HG02642 (cell line): ENCODE data around the gene ACOT13.
"Not testable (repeated sequence)": the region's sequence is repeated elsewhere in the genome, so short reads cannot be mapped to it uniquely, and the experiment has no call there.

ENCODE experiments used
- ATAC-seq: cut with Tn5 transposase; IDR thresholded peaks from one replicate; pipeline ENCODE4 v1.9.1; 2021; ENCODE audit warnings: mild to moderate bottlenecking; ENCODE audit not compliant: unreplicated experiment, poor library complexity

ACOT13 gene

DNA sequence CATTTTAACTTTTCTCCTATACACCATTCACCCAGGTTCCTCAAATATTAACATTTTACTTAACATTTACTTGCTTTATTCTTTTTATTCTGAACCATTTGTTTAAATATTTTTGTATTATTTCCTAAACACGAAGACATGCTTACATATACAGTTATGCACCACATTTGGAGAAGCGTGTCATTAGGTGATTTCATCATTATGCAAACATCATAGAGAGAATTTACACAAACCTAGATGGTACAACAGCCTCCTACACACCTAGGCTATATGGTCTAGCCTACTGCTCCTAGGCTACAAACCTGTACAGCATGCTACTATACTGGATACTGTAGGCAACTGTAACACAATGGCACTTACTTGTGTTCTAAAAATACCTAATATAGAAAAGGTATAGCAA lies 6.8 kb upstream of the ACOT13 start:
- ATAC-seq = no peak

DNA sequence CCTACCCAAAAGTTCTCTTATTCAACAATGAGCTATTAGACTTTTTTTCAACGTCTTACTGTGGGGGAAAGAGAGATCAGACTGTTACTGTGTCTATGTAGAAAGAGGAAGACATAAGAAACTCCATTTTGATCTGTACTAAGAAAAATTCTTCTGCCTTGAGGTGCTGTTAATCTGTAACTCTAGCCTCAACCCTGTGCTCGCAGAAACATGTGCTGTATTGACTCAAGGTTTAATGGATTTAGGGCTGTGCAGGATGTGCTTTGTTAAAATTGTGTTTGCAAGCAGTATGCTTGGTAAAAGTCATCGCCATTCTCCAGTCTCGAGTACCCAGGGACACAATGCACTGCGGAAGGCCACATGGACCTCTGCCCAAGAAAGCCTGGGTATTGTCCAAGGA lies 5.1 kb upstream of the ACOT13 start:
- ATAC-seq = not testable (repeated sequence)

DNA sequence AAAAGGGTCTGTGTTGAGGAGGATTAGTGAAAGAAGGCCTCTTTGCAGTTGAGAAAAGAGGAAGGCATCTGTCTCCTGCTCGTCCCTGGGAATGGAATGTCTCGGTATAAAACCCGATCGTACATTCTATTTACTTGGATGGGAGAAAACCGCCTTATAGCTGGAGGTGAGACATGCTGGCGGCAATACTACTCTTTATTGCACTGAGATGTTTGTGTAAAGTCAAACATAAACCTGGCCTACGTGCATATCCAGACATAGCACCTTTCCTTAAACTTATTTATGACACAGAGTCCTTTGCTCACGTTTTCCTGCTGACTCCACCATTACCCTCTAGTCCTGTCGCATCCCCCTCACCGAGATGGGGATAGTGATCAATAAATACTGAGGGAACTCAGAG lies 4.6 kb upstream of the ACOT13 start:
- ATAC-seq = no peak

DNA sequence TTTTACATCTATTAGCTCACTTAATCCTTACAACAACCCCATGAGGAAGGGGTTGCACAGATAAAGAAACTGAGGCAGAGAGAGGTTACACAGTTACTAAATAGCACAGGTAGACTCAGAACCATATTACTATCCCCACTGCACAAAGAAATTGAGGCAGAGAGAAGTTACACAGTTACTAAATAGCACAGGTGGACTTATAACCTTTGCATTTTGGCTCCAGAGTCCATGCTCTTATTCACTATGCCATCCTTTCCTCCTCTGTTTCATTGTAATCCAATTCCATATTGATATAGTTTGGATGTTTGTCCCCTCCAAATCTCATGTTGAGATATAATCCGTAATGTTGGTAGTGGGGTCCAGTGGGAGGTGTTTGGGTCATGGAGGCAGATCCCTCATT lies 3.7 kb upstream of the ACOT13 start:
- no peak for ATAC-seq

DNA sequence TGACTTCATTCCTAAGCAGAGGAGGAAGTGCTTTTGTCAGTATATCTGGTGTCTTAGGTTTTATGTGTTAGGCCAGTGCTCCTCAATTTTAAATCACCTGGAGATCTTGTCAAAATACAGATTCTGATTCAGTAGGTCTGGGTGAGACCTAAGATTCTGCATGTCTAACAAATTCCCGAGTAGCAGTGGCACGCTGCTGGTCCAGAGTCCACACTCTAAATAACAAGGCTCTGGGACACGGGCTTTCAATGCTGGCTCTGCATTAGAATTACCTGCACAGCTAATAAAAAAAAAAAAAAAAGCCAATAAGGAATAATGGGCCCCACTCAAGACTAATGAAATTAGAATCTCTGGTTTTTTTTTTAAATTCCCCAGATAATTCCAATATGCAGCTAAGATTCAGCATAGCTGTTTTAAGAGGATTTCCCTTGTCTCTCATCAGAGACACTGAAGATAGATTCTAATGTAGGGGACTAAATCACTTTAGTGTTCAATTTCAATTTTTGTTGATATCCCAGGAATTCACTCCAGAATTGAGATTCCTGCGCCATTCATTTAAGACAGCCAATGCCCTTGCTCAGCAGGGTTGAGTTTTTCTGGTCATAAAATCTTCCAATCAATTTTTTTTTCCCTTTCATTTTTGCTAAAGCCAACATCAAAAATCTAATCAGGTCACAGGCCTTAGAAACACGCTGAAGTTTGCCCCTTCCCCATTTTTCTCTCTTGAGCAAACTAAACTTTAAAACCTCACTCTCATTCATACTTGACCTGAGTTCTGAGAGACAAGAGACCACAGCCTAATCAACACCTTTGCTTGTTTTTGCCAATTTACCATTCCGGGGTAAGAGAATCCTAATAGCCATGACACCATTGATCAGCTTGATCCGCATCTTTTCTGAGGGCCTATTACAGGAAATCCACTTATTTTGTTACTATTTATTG lies 2.6 kb upstream of the ACOT13 start:
- ATAC-seq = no peak

DNA sequence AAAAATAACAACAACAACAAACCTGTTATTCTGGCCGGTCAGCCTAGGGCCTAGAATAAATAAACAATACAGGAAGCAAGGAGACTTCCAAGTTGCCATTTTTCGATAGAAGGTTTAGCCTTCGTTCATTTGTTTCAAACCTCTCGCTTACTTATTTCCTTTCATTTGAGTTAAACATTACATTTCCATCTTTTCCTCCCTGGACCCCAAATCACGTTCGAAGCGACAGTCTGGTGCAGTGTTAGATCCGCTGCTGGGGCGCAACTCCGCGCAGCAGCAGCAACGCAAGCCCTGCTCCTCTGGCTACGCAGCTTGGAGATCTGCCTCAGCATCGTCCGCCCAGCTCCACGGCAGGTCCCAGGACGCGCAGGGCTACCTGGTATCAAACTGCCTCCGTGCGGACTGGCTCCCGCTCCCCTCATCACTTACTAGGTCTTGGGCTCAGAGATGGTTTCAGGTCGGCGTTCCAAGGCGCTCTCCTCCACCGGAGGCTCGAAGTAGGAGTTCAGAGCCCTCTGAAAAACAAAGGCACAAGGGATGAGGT lies 708 bp upstream of the ACOT13 start:
- ATAC-seq = peak; percentile 41

DNA sequence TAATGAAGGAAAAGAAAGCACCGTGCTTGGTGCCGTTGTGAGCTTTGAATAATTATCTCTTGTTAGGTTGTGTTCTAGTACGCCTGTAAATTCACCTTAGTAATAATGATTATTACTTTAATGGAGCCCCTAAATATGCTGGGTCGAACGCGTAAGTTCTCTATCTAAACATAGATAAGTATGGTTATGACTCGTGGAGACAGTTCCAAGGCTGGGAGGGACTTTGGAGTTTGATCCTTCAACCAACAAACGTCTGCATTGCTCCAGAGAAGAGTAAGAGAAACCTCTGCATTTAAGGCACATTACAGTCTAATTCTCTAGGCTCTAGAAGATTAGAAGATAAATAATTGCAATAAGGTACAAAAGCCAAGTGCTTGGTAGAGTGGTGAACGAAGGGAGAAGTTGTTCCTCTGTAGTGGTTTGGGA lies 514 bp downstream of the ACOT13 start:
- ATAC-seq = no peak

DNA sequence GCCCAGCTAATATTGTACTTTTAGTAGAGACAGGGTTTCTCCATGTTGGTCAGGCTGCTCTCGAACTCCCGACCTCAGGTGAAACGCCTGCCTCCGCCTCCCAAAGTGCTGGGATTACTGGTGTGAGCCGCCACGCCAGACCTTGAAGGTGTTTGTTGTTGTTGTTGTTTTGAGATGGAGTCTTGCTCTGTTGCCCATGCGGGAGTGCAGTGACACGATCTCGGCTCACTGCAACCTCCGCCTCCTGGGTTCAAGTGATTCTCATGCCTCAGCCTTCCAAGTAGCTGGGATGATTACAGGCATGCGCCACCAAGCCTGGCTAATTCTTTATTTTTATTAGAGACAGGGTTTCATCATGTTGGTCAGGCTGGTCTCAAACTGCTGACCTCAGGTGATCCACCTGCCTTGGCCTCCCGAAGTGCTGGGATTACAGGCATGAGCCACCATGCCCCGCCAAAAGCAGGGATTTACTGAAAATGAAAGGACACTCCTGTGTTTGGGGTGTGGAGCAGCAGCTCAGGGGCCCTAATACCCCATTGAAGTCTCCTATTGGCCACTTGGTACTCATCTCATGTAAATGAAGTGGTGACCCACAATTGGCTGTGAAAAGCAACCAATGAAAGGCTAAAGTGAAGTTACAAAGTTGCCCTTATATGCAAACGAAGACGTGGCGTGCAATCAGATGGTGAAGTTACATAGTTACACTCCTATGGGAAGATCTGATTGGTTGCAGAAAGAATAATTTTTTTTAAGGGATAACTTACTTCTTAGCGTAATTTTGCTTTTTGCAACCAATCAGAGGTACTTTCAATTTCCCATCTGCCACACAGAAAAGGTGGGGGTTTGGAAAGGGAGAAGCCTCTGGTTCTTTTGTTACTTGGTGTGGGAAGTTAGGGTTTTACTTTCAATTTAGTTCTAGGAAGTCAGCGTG lies 1.5 kb downstream of the ACOT13 start:
- ATAC-seq = not testable (repeated sequence)

DNA sequence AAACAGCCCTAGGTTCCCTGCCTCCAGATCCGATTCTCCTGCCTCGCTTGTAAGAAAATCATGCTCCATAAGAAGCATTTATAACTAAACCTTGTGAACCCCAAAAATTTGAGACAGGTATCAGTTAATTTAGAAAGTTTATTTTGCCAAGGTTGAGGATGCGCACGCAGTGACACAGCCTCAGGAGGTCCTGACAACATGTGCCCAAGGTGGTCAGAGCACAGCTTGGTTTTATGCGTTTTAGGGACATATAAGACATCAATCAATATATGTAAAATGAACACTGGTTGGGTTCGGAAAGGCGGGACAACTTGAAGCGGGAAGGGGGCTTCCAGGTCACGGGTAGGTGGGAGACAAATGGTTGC lies 2.1 kb downstream of the ACOT13 start:
- ATAC-seq = no peak

DNA sequence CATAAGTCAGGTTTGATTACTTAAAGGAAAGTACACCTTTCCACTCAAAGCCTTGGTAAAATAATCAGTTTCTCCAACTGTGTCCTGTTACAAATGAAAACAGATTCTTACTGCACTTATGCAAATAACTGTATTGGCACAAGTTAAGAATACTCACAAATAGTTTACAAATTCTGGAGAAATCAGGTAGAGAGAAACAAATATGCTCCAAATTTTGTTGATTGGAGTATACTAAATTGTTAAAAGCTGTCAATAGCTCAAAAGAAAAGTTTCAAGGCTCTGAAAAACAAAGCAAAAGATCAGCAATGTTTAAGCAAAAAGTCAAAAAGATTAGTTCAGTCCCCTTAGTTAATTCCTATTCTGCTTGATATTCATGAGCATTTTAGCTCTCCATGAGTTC lies 3.6 kb downstream of the ACOT13 start:
- ATAC-seq = not testable (repeated sequence)

DNA sequence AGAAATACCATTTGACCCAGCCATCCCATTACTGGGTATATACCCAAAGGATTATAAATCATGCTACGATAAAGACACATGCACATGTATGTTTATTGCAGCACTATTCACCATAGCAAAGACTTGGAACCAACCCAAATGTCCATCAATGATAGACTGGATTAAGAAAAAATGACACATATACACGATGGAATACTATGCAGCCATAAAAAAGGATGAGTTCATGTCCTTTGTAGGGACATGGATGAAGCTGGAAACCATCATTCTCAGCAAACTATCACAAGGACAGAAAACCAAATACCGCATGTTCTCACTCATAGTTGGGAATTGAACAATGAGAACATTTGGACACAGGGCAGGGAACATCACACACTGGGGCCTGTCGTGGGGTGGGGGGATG lies 4.2 kb downstream of the ACOT13 start:
- ATAC-seq = not testable (repeated sequence)

DNA sequence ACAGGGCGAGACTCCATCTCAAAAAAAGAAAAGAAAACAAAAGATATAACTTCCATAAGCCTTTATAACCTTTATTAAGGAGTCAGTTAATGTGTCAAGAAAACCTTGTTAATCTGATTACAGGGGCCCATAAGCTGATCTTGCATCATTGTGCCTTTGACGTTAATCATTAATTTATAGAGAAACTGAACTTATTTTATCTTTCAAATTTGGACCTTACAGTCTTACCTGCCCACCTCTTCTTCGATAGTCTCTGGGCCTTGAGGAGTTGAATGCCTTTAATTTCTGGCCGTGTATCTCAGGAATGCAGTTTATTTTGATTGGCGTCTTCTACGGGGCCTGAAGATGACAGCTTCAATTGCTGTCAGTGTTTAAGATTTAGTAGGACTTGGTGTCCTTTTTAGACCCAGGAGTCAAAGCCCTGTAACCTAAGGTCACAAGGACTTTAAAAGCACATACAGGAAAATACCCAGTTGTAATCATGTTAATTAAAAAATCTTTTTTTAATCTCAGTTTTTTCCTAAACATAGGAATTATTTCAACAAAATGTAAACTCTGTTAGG lies 5.8 kb downstream of the ACOT13 start:
- no peak for ATAC-seq

DNA sequence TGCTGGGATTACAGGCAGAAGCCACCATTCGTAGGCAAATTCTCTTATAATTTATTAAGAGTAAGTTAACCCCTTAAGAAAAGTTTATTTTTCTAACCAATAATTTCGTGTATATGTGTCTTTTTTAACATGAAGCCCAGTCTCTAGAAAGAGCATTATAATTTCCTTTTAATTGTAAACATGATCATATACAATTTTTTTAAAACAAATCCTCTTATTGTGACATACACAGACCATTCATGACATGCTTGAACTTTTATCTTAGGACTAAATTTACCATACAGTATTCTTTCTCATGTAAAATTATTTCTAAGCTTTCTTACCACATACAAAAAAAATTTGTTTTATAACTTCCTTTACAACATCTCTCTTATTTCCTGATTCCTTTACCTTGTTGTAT lies 6.7 kb downstream of the ACOT13 start:
- ATAC-seq = no peak

DNA sequence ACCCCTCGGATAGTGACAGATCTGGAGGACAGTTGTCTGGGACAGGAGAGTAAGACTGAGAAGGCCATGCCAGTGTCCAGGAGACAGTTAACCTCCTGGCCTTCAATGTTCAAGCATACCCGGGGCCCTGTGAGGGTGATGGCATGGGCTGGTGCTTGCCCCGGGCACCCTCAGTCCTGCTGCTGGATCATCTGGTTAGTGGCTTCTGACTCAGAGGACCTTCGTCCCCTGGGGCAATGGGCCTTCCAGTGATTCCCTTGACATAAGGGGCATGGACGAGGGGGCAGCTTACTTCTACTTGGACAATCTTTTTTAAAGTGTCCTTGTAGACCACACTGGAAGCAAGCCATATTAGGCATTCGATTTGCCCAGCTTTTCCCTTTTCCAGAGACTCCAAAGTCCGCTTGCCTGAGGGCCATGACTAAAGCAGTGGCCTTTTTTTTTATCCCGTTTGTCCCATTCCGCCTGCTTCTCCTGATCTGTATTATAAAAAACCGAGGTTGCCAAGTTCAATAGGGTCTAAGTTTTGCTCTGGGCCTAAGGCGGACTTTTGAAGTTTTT lies 12.0 kb downstream of the ACOT13 start:
- not testable (repeated sequence) for ATAC-seq

DNA sequence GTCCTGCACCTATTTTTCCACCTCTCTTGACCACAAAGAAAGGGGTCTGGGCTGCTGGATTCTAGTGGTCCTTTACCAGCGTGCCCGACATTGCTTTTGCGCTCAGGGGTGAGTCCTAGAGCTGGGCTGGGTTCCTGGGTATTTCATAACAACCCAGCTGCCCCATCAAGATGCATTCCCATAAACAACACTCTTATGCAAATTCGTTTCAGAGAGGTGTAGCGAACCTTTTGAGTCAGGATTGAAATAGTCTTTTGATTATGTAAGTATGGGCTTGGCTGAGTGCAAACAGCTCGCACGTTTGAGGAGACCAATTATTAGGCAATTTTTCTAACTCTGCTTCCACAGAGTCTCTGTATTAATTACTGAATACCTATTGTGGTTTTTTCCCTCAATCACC lies 13.7 kb downstream of the ACOT13 start:
- no peak for ATAC-seq

DNA sequence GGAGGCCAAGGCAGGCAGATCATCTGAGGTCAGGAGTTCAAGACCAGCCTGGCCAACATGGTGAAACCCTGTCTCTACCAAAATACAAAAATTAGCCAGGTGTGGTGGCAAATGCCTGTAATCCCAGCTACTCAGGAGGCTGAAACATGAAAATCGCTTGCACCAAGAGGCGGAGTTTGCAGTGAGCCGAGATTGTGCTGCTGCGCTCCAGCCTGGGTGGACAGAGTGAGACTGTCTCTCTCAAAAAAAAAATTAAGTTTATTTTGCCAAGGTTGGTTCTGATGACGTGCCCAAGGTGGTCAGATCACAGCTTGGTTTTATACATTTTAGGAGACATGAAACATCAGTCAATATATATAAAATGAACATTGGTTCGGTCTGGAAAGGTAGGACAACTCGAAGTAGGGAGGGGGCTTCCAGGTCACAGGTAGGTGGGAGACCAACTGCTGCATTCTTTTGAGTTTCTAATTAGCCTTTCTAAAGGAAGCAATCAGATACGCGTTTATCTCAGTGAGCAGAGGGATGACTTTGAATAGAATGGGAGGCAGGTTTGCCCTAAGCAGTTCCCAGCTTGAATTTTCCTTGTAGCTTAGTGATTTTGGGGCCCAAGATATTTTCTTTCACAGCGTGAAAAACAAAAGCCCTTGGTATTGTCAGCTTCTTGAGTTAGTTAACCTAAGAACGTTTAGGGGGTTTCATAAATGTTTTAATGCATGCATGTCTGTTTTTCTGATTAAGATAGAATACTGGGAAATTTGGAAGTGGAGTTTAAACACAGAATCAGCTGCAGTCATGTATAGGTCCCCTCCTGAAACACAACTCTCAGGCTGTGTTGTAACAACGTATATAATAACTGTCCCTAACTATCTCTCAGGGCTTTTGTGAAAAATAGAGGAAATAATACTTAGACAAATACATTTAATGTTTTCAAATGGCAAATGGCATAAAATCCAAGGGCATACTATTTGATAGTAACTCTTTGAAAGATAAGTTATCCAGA lies 16.7 kb downstream of the ACOT13 start:
- no peak for ATAC-seq

DNA sequence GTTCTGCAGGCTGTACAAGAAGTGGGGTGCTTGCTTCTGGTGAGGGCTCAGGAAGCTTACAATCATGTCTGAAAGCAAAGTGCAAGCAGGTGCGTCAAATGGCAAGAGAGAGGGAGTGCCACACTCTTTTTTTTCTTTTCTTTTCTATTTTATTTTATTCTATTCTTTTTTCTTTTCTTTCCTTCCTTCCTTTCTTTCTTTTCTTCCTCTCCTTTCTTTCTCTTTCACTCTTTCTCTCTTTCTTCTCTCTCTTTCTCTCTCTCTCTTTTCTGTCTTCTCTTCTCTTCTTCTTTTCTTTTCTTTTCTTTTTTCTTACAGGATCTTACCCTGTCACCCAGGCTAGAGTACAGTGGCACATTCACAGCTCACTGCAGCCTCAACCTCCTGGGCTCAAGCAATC lies 19.5 kb downstream of the ACOT13 start:
- no peak for ATAC-seq

DNA sequence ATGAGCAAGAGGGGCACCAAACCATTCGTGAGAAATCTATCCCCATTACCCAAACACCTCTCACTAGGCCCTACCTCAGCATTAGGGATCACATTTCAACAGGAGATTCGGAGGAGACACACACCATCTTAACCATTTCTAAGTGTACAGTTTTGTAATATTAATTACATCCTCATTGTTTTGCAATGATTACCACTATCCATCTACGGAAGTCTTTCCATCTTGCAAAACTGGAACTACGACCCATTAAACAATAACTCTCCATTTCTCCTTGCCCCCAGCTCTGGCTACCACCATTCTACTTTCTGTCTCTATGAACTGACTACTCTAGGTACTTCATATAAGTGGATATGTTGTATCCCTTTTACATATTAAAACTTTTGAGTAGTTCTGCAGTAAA lies 20.1 kb downstream of the ACOT13 start:
- ATAC-seq = no peak

DNA sequence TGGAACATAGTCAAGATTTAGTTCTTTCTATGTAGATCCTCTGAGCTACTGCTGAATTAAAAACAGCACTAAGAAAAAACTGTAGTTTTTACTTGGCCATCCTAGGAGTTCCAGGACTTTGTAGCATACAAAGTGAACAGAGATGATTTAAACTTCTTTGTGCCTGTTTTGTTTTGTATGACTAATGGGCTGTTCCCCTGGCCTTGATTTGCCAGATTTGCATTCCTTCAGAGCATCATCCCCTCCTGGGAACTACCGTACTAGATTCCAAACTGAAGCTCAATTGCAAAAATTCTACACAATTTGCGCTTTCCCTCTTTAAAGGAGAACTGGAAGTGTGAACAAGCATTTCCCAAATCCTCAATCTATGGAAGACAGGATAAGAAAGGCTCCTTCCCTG lies 23.1 kb downstream of the ACOT13 start:
- no peak for ATAC-seq
